Sciatic nerve (tissue), 2 donors: ENCODE results near the gene CALCR. TPM values are rescaled to one million over a fixed set of nuclear protein-coding genes. Genes with fewer than 3 reads are reported as not detected.

ENCODE experiments used
- ATAC-seq: fragments of 200-7000 bp; cut with Tn5 transposase; one replicate; pipeline ENCODE4 v1.9.1; 2020; ENCODE audit warnings: mild to moderate bottlenecking, moderate library complexity
- DNase-seq: peaks from one replicate; pipeline ENCODE4 v3.0.0-alpha.2; 2020; ENCODE audit warnings: low spot score
- intact Hi-C: fragments of 100-400 bp; cut with DNase I; formaldehyde crosslinking; loops from one replicate; pipeline ENCODE4 v1.14.2; 2022
- microRNA-seq: library from miRNA; unstranded; fragments of <30 nt; microRNA quantifications from one replicate; pipeline ENCODE4 v1.2.0, GENCODE V29; 2020
- total RNA-seq: library from RNA; stranded (reverse); fragmentation: NEBNext Ultra II Directional; extraction: Animal tissue kit (Norgen Biotek cat#: 25700); gene quantifications from one replicate; pipeline ENCODE4 v1.2.1, GENCODE V29; 2021
- donor health status: DM: no; HTN: no; CAD: no.
- donor health status: DM: no; HTN: no; CAD: no.

CALCR gene
- total RNA-seq, 1 donor from 2014 or later, result 0.62 TPM

- intact Hi-C loops, result no loop called here
- ATAC-seq (no peak), DNase-seq (no peak)
These were observed 192.2 kb downstream of the CALCR start for GRCh38 chr7:93382362-93382761.

DNA sequence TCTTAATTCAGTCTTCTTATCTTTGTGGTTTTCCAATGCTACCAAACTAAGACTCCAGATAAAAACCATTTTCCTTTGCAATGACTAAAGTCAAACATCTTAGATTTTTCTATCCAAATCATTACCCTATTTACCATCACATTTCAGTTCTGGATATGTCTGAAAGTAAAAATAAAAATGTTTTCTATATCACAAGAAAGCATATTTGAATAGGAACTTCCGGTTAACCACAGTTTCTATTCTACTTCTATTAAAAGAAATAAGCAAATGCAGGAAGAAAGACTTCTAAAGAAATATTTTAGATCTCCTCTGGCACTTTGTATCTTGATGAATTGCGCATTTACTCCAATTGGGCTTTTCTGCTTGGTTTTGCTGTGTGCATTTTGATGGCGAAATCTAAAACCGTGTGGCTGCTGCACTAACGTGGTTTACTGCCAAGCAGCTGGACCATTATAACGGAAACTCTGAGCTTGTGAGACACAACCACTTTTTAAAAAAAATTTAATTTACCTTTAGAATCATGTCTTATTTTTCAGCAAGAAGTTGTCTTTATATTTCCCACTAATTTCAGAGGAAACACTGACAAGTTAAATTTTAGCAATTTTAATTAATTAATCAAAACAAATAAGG, 196.3 kb downstream of the CALCR start:
- DNase-seq, result no peak
- no peak for ATAC-seq
- intact Hi-C loops, result loop anchor here (5.0 kb wide), 1 partner anchor 549 kb away; no protein-coding TSS in a partner anchor

DNA sequence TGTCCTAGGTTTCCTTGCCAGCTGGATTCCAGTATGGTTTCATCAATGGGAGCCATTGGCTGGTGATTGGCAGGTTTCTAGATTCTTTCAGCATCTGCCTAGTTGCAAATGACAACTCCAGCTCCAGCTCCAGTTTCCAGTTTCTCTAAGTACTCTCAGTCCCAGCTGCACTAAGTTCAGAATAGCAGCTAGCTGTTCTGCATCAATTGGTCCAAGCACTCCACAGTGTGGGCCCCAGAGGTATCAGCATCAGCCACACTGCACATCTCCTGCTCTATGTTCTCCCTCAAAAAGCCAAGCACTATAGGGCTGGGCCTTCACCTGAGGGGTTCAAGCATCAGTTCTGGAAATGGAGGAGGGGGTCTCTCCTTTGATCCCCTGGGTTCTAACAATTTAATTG, 198.9 kb downstream of the CALCR start:
- ATAC-seq, result no peak
- intact Hi-C loops, result loop anchor here (5.0 kb wide), 1 partner anchor 552 kb away; no protein-coding TSS in a partner anchor

More for the DNA sequence above, 198.9 kb downstream of the CALCR start:
- no peak for DNase-seq

Small RNAs within 50 kb of the gene (microRNA-seq; reads per million reads assigned to microRNA genes)
- gene MIR489, result 4.0 reads per million, percentile 7 among the genes with 10 or more reads in this experiment
- 36.6 reads per million, percentile 42 among the genes with 10 or more reads in this experiment for gene MIR653
